ENCODE data around the gene OPTN.
"Not testable (repeated sequence)": the region's sequence is repeated elsewhere in the genome, so short reads cannot be mapped to it uniquely, and the experiment has no call there.

Gene OPTN

GRCh38 chr10:13091801-13092200 is 8.2 kb upstream of the OPTN start:
- H3K9ac ChIP-seq (ENCODE audit: low read depth, low read length): no peak overlapping the region
- no peaks in the 10 kb centered on the region for H3K36me3 ChIP-seq (ENCODE audit: insufficient read depth, low read length)
- H3K4me1 ChIP-seq (ENCODE audit: control insufficient read depth, insufficient read depth, low read length): peaks cover 16% of the 10 kb centered on the region
- no peak overlapping the region for H3K4me2 ChIP-seq (ENCODE audit: low read length)
- peaks cover 4% of the 10 kb centered on the region for H3K27me3 ChIP-seq (ENCODE audit: control insufficient read depth, insufficient read depth, low read length)
- no peak overlapping the region for H3K4me3 ChIP-seq (ENCODE audit: low read length)
- no peaks in the 10 kb centered on the region for H3K9me3 ChIP-seq (replicated peaks; ENCODE audit: low read length)

- Histone ChIP-seq H3K9ac (ENCODE audit: low read depth, low read length) (no peak overlapping the region), H3K4me3 (ENCODE audit: low read length) (no peak overlapping the region), H3K9me3 (replicated peaks; ENCODE audit: low read length) (no peaks in the 10 kb centered on the region), H3K4me2 (ENCODE audit: low read length) (no peak overlapping the region), H3K4me1 (ENCODE audit: control insufficient read depth, insufficient read depth, low read length) (peaks cover 13% of the 10 kb centered on the region), H3K36me3 (ENCODE audit: insufficient read depth, low read length) (no peaks in the 10 kb centered on the region), H3K27me3 (ENCODE audit: control insufficient read depth, insufficient read depth, low read length) (peaks cover 4% of the 10 kb centered on the region)
These were observed 7.5 kb upstream of the OPTN start for GRCh38 chr10:13092291-13093102.

- not testable (repeated sequence) for H3K4me2 ChIP-seq (ENCODE audit: low read length); H3K9ac ChIP-seq (ENCODE audit: low read depth, low read length); H3K4me1 ChIP-seq (ENCODE audit: control insufficient read depth, insufficient read depth, low read length); H3K36me3 ChIP-seq (ENCODE audit: insufficient read depth, low read length); H3K9me3 ChIP-seq (replicated peaks; ENCODE audit: low read length); H3K27me3 ChIP-seq (ENCODE audit: control insufficient read depth, insufficient read depth, low read length); H3K4me3 ChIP-seq (ENCODE audit: low read length)
These were observed 5.9 kb upstream of the OPTN start for GRCh38 chr10:13094082-13094481.

DNA sequence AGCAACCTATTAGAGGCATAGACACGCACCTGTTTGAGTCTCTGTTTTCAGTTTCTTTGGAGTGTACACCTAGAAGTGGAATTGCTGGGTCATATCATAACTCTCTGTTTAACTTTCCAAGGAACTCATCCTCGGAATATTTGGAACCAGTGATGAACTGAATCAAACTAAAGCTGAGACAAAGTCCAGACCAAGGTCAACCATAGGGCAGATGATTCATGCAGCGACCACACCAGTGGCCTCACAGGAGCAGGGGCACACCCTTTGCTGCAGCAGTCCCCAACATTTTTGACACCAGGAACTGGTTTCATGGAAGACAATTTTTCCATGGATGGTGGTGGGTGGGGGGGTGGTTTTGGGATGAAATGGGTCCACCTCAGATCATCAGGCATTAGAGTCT is 4.9 kb upstream of the OPTN start:
- Histone ChIP-seq H3K27me3 (ENCODE audit: control insufficient read depth, insufficient read depth, low read length) (peaks cover 4% of the 10 kb centered on the region), H3K4me2 (ENCODE audit: low read length) (no peak overlapping the region), H3K4me3 (ENCODE audit: low read length) (no peak overlapping the region), H3K9ac (ENCODE audit: low read depth, low read length) (no peak overlapping the region), H3K4me1 (ENCODE audit: control insufficient read depth, insufficient read depth, low read length) (peaks cover 5% of the 10 kb centered on the region), H3K36me3 (ENCODE audit: insufficient read depth, low read length) (no peaks in the 10 kb centered on the region), H3K9me3 (replicated peaks; ENCODE audit: low read length) (no peaks in the 10 kb centered on the region)

- Histone ChIP-seq H3K36me3 (ENCODE audit: insufficient read depth, low read length) (no peaks in the 10 kb centered on the region), H3K9me3 (replicated peaks; ENCODE audit: low read length) (no peaks in the 10 kb centered on the region), H3K27me3 (ENCODE audit: control insufficient read depth, insufficient read depth, low read length) (peaks cover 4% of the 10 kb centered on the region), H3K4me1 (ENCODE audit: control insufficient read depth, insufficient read depth, low read length) (peaks cover 5% of the 10 kb centered on the region), H3K4me2 (ENCODE audit: low read length) (no peak overlapping the region), H3K9ac (ENCODE audit: low read depth, low read length) (no peak overlapping the region), H3K4me3 (ENCODE audit: low read length) (no peak overlapping the region)
These were observed 4.0 kb upstream of the OPTN start for GRCh38 chr10:13095929-13096328.

DNA sequence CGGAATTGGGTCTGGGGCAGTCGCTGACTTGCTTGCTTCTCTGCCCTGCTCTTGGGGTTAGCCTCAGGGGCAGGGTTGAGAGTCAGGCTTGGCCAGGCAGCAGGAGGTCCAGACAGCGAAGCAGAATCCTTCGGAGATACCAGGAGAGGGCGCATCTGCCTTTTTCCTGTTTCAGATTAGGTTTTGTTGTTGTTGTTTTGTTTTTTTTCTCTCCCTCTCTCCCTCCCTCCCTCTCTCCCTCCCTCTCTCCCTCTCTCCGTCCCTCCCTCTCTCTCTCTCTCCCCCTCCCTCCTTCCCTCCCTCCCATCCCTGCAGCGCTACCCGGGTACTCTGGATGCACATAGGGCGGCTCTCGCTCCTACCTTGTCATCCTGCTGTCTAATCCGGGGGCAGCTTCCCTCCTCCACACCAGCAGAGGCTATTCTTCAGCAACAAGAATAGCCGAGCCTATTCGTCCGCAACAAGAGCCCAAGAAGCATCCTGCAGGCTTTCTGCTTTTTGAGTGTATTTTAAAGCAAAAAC is 758 bp upstream of the OPTN start:
- Histone ChIP-seq H3K36me3 (ENCODE audit: insufficient read depth, low read length) (peaks cover 5% of the 10 kb centered on the region), H3K4me2 (ENCODE audit: low read length) (peak overlapping the region; percentile 89), H3K9ac (ENCODE audit: low read depth, low read length) (peak overlapping the region; percentile 92)

GRCh38 chr10:13100349-13101294 is 659 bp downstream of the OPTN start:
- Histone ChIP-seq H3K4me1 (ENCODE audit: control insufficient read depth, insufficient read depth, low read length) (peaks cover 21% of the 10 kb centered on the region), H3K4me2 (ENCODE audit: low read length) (peak overlapping the region; percentile 89), H3K9me3 (replicated peaks; ENCODE audit: low read length) (no peaks in the 10 kb centered on the region), H3K36me3 (ENCODE audit: insufficient read depth, low read length) (peaks cover 5% of the 10 kb centered on the region), H3K9ac (ENCODE audit: low read depth, low read length) (peak overlapping the region; percentile 92), H3K27me3 (ENCODE audit: control insufficient read depth, insufficient read depth, low read length) (no peaks in the 10 kb centered on the region), H3K4me3 (ENCODE audit: low read length) (peak overlapping the region; percentile 78)

More for the DNA sequence above, 758 bp upstream of the OPTN start:
- H3K4me3 ChIP-seq (ENCODE audit: low read length): peak overlapping the region; percentile 78
- no peaks in the 10 kb centered on the region for H3K9me3 ChIP-seq (replicated peaks; ENCODE audit: low read length)
- H3K27me3 ChIP-seq (ENCODE audit: control insufficient read depth, insufficient read depth, low read length): no peaks in the 10 kb centered on the region
- peaks cover 15% of the 10 kb centered on the region for H3K4me1 ChIP-seq (ENCODE audit: control insufficient read depth, insufficient read depth, low read length)

DNA sequence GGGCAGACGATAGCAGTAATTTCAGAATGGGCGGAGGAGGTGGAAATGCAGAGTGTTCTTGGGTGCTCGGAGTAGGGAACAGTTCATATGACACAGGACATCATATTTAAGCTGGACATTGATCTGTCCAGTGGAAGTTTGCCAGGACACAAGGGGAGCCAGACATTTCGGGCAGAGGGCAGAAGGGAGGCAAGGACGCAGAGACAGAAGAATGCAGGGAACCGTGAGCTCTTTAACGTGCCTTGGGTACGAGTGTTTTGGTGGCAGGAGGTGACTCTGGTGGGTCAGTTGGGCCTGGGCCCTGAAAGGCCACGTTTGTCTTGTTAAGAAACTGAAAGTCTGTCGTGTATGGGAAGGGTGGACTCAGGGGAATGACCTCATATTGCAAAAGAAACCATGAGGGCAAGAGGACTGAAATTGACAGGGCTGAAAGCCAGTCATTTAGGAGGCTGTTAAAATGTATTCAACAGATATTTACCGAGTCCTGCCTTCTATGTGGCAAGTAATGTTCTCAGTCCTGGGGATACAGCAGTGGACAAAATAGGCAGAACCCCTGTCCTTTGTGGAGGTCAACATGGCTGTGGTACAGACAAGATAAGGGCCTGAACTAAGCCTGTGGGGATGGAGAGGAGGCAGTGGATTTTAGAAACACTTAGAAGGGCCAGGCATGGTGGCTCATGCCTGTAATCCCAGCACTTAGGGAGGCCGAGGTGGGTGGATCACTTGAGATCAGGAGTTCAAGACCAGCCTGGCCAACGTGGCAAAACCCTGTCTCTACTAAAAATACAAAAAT is 2.2 kb downstream of the OPTN start:
- Histone ChIP-seq H3K9me3 (replicated peaks; ENCODE audit: low read length) (no peaks in the 10 kb centered on the region), H3K4me2 (ENCODE audit: low read length) (peak overlapping the region; percentile 89), H3K4me1 (ENCODE audit: control insufficient read depth, insufficient read depth, low read length) (peaks cover 21% of the 10 kb centered on the region), H3K9ac (ENCODE audit: low read depth, low read length) (peak overlapping the region; percentile 75), H3K27me3 (ENCODE audit: control insufficient read depth, insufficient read depth, low read length) (no peaks in the 10 kb centered on the region), H3K36me3 (ENCODE audit: insufficient read depth, low read length) (peaks cover 13% of the 10 kb centered on the region), H3K4me3 (ENCODE audit: low read length) (peak overlapping the region; percentile 78)

DNA sequence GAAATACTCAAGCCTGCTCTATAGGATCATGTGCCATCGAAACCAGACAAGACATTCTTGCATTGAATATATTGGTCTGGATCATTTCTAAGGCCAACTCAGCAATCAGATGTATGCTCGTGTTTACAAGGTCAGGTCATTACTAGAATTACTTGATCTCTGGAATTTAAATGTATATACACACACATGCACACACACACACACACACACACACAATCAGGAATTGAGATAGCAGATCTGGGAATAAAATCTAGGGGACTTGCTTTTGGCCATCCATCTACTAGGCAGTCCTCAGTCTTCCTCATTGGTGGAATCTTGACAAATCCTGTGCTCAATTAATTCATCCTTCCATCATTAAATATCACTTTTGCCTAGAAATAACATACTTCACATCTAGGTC is 3.6 kb downstream of the OPTN start:
- Histone ChIP-seq H3K4me3 (ENCODE audit: low read length) (no peak overlapping the region), H3K36me3 (ENCODE audit: insufficient read depth, low read length) (peaks cover 13% of the 10 kb centered on the region), H3K27me3 (ENCODE audit: control insufficient read depth, insufficient read depth, low read length) (no peaks in the 10 kb centered on the region), H3K9me3 (replicated peaks; ENCODE audit: low read length) (no peaks in the 10 kb centered on the region), H3K9ac (ENCODE audit: low read depth, low read length) (no peak overlapping the region), H3K4me1 (ENCODE audit: control insufficient read depth, insufficient read depth, low read length) (peaks cover 29% of the 10 kb centered on the region), H3K4me2 (ENCODE audit: low read length) (no peak overlapping the region)

- Histone ChIP-seq H3K4me1 (ENCODE audit: control insufficient read depth, insufficient read depth, low read length) (peaks cover 24% of the 10 kb centered on the region), H3K27me3 (ENCODE audit: control insufficient read depth, insufficient read depth, low read length) (no peaks in the 10 kb centered on the region), H3K9me3 (replicated peaks; ENCODE audit: low read length) (no peaks in the 10 kb centered on the region), H3K4me3 (ENCODE audit: low read length) (no peak overlapping the region), H3K9ac (ENCODE audit: low read depth, low read length) (no peak overlapping the region), H3K36me3 (ENCODE audit: insufficient read depth, low read length) (peaks cover 20% of the 10 kb centered on the region), H3K4me2 (ENCODE audit: low read length) (no peak overlapping the region)
These were observed 4.7 kb downstream of the OPTN start for GRCh38 chr10:13104697-13105096.

DNA sequence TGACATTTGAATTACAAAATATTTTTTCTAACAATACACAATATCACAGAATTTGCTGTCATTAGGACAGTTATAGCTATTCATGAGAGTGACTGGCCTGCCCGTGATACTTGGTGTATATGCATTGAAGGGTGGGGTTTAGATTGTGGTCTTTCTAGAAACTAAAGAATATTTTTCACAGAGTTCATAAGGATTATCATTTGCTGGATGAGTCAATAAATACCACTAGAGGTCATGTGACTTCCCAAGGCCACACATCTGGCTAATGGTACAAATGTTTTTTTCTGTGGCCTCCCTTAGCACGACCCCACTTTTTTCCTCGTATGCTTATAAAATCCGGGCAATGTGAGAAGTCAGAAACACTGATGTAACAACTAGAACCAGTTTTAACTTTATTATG is 5.2 kb downstream of the OPTN start:
- Histone ChIP-seq H3K4me1 (ENCODE audit: control insufficient read depth, insufficient read depth, low read length) (peaks cover 24% of the 10 kb centered on the region), H3K4me3 (ENCODE audit: low read length) (no peak overlapping the region), H3K4me2 (ENCODE audit: low read length) (no peak overlapping the region), H3K9me3 (replicated peaks; ENCODE audit: low read length) (no peaks in the 10 kb centered on the region), H3K9ac (ENCODE audit: low read depth, low read length) (no peak overlapping the region), H3K27me3 (ENCODE audit: control insufficient read depth, insufficient read depth, low read length) (no peaks in the 10 kb centered on the region), H3K36me3 (ENCODE audit: insufficient read depth, low read length) (peaks cover 25% of the 10 kb centered on the region)
